ENCODE results near the gene ERI2.

ERI2 gene

GRCh38 chr16:20798364-20798763, 7.9 kb downstream of the ERI2 start:
- Histone ChIP-seq H3K9me3 (ENCODE audit: control insufficient read depth, insufficient read depth, low read length) (no peaks in the 10 kb centered on the region), H3K4me3 (ENCODE audit: low read length) (no peak overlapping the region), H3K27ac (ENCODE audit: low read length) (no peak overlapping the region), H3K27me3 (ENCODE audit: control insufficient read depth, insufficient read depth, low read length) (no peaks in the 10 kb centered on the region), H3K4me1 (ENCODE audit: control insufficient read depth, insufficient read depth, low read length) (no peaks in the 10 kb centered on the region), H3K36me3 (ENCODE audit: control insufficient read depth, insufficient read depth, low read length) (no peaks in the 10 kb centered on the region; the same call in 1 of the 2 replicates)
- WGBS (ENCODE audit: insufficient coverage, insufficient read length): no CpG with 5 or more reads among the region's 2 CpGs
- DNase-seq (ENCODE audit: low read depth, low spot score): no peak

- WGBS (ENCODE audit: insufficient coverage, insufficient read length): no CpG with 5 or more reads among the region's 5 CpGs
- Histone ChIP-seq H3K4me1 (ENCODE audit: control insufficient read depth, insufficient read depth, low read length) (no peaks in the 10 kb centered on the region; the same call in 1 of the 2 replicates), H3K27ac (ENCODE audit: low read length) (no peak overlapping the region), H3K36me3 (ENCODE audit: control insufficient read depth, insufficient read depth, low read length) (no peaks in the 10 kb centered on the region), H3K4me3 (ENCODE audit: low read length) (no peak overlapping the region), H3K27me3 (ENCODE audit: control insufficient read depth, insufficient read depth, low read length) (no peaks in the 10 kb centered on the region), H3K9me3 (ENCODE audit: control insufficient read depth, insufficient read depth, low read length) (no peaks in the 10 kb centered on the region)
- DNase-seq (ENCODE audit: low read depth, low spot score): no peak
Observed at GRCh38 chr16:20791923-20792612, 14.2 kb downstream of the ERI2 start.

GRCh38 chr16:20789130-20789529, 17.1 kb downstream of the ERI2 start:
- H3K4me1 ChIP-seq (ENCODE audit: control insufficient read depth, insufficient read depth, low read length): no peaks in the 10 kb centered on the region; the same call in 1 of the 2 replicates
- DNase-seq (ENCODE audit: low read depth, low spot score): no peak
- H3K9me3 ChIP-seq (ENCODE audit: control insufficient read depth, insufficient read depth, low read length): no peaks in the 10 kb centered on the region
- no peak overlapping the region for H3K4me3 ChIP-seq (ENCODE audit: low read length)
- no peaks in the 10 kb centered on the region for H3K27me3 ChIP-seq (ENCODE audit: control insufficient read depth, insufficient read depth, low read length)
- H3K36me3 ChIP-seq (ENCODE audit: control insufficient read depth, insufficient read depth, low read length): no peaks in the 10 kb centered on the region
- no peak overlapping the region for H3K27ac ChIP-seq (ENCODE audit: low read length)

- H3K36me3 ChIP-seq (ENCODE audit: control insufficient read depth, insufficient read depth, low read length): no peaks in the 10 kb centered on the region
- no peaks in the 10 kb centered on the region for H3K4me1 ChIP-seq (ENCODE audit: control insufficient read depth, insufficient read depth, low read length)
- no peaks in the 10 kb centered on the region for H3K27me3 ChIP-seq (ENCODE audit: control insufficient read depth, insufficient read depth, low read length)
- no peak overlapping the region for H3K27ac ChIP-seq (ENCODE audit: low read length)
- no peaks in the 10 kb centered on the region for H3K9me3 ChIP-seq (ENCODE audit: control insufficient read depth, insufficient read depth, low read length)
- no peak overlapping the region for H3K4me3 ChIP-seq (ENCODE audit: low read length)
- DNase-seq (ENCODE audit: low read depth, low spot score): no peak
Observed at GRCh38 chr16:20784204-20784603, 22.1 kb downstream of the ERI2 start.

GRCh38 chr16:20782470-20782869, 23.8 kb downstream of the ERI2 start:
- Histone ChIP-seq H3K4me1 (ENCODE audit: control insufficient read depth, insufficient read depth, low read length) (no peaks in the 10 kb centered on the region), H3K4me3 (ENCODE audit: low read length) (no peak overlapping the region), H3K27ac (ENCODE audit: low read length) (no peak overlapping the region), H3K27me3 (ENCODE audit: control insufficient read depth, insufficient read depth, low read length) (no peaks in the 10 kb centered on the region), H3K9me3 (ENCODE audit: control insufficient read depth, insufficient read depth, low read length) (no peaks in the 10 kb centered on the region), H3K36me3 (ENCODE audit: control insufficient read depth, insufficient read depth, low read length) (no peaks in the 10 kb centered on the region)
- DNase-seq (ENCODE audit: low read depth, low spot score): no peak
- no CpG with 5 or more reads among the region's 2 CpGs for WGBS (ENCODE audit: insufficient coverage, insufficient read length)

GRCh38 chr16:20781697-20782096, 24.6 kb downstream of the ERI2 start:
- no peak for DNase-seq (ENCODE audit: low read depth, low spot score)
- Histone ChIP-seq H3K27ac (ENCODE audit: low read length) (no peak overlapping the region), H3K9me3 (ENCODE audit: control insufficient read depth, insufficient read depth, low read length) (no peaks in the 10 kb centered on the region), H3K4me1 (ENCODE audit: control insufficient read depth, insufficient read depth, low read length) (no peaks in the 10 kb centered on the region), H3K27me3 (ENCODE audit: control insufficient read depth, insufficient read depth, low read length) (no peaks in the 10 kb centered on the region), H3K36me3 (ENCODE audit: control insufficient read depth, insufficient read depth, low read length) (no peaks in the 10 kb centered on the region), H3K4me3 (ENCODE audit: low read length) (no peak overlapping the region)
- WGBS (ENCODE audit: insufficient coverage, insufficient read length): no CpG with 5 or more reads among the region's 1 CpG

- WGBS (ENCODE audit: insufficient coverage, insufficient read length): no CpG with 5 or more reads among the region's 7 CpGs
Observed at GRCh38 chr16:20774703-20775362, 31.4 kb downstream of the ERI2 start.

GRCh38 chr16:20773679-20774078, 32.6 kb downstream of the ERI2 start:
- Histone ChIP-seq H3K36me3 (ENCODE audit: control insufficient read depth, insufficient read depth, low read length) (no peaks in the 10 kb centered on the region), H3K4me3 (ENCODE audit: low read length) (no peak overlapping the region), H3K9me3 (ENCODE audit: control insufficient read depth, insufficient read depth, low read length) (no peaks in the 10 kb centered on the region), H3K4me1 (ENCODE audit: control insufficient read depth, insufficient read depth, low read length) (no peaks in the 10 kb centered on the region), H3K27me3 (ENCODE audit: control insufficient read depth, insufficient read depth, low read length) (no peaks in the 10 kb centered on the region), H3K27ac (ENCODE audit: low read length) (no peak overlapping the region)
- no peak for DNase-seq (ENCODE audit: low read depth, low spot score)
- WGBS (ENCODE audit: insufficient coverage, insufficient read length): no CpG with 5 or more reads among the region's 3 CpGs

More at GRCh38 chr16:20774703-20775362, 31.4 kb downstream of the ERI2 start:
- Histone ChIP-seq H3K36me3 (ENCODE audit: control insufficient read depth, insufficient read depth, low read length) (no peaks in the 10 kb centered on the region), H3K27me3 (ENCODE audit: control insufficient read depth, insufficient read depth, low read length) (no peaks in the 10 kb centered on the region), H3K27ac (ENCODE audit: low read length) (no peak overlapping the region), H3K9me3 (ENCODE audit: control insufficient read depth, insufficient read depth, low read length) (no peaks in the 10 kb centered on the region), H3K4me1 (ENCODE audit: control insufficient read depth, insufficient read depth, low read length) (no peaks in the 10 kb centered on the region), H3K4me3 (ENCODE audit: low read length) (no peak overlapping the region)
- peak; percentile 61 for DNase-seq (ENCODE audit: low read depth, low spot score)

- DNase-seq (ENCODE audit: low read depth, low spot score): no peak
- Histone ChIP-seq H3K27ac (ENCODE audit: low read length) (no peak overlapping the region), H3K9me3 (ENCODE audit: control insufficient read depth, insufficient read depth, low read length) (no peaks in the 10 kb centered on the region), H3K4me1 (ENCODE audit: control insufficient read depth, insufficient read depth, low read length) (no peaks in the 10 kb centered on the region), H3K36me3 (ENCODE audit: control insufficient read depth, insufficient read depth, low read length) (no peaks in the 10 kb centered on the region), H3K4me3 (ENCODE audit: low read length) (no peak overlapping the region), H3K27me3 (ENCODE audit: control insufficient read depth, insufficient read depth, low read length) (no peaks in the 10 kb centered on the region)
- no CpG with 5 or more reads among the region's 1 CpG for WGBS (ENCODE audit: insufficient coverage, insufficient read length)
Observed at GRCh38 chr16:20768818-20769217, 37.5 kb downstream of the ERI2 start.

GRCh38 chr16:20768121-20768520, 38.2 kb downstream of the ERI2 start:
- no CpG with 5 or more reads among the region's 1 CpG for WGBS (ENCODE audit: insufficient coverage, insufficient read length)
- Histone ChIP-seq H3K27me3 (ENCODE audit: control insufficient read depth, insufficient read depth, low read length) (no peaks in the 10 kb centered on the region), H3K36me3 (ENCODE audit: control insufficient read depth, insufficient read depth, low read length) (no peaks in the 10 kb centered on the region), H3K9me3 (ENCODE audit: control insufficient read depth, insufficient read depth, low read length) (no peaks in the 10 kb centered on the region), H3K4me3 (ENCODE audit: low read length) (no peak overlapping the region), H3K27ac (ENCODE audit: low read length) (no peak overlapping the region), H3K4me1 (ENCODE audit: control insufficient read depth, insufficient read depth, low read length) (no peaks in the 10 kb centered on the region)
- DNase-seq (ENCODE audit: low read depth, low spot score): no peak

- no peaks in the 10 kb centered on the region for H3K4me1 ChIP-seq (ENCODE audit: control insufficient read depth, insufficient read depth, low read length)
- no peak overlapping the region for H3K27ac ChIP-seq (ENCODE audit: low read length)
- no peaks in the 10 kb centered on the region for H3K27me3 ChIP-seq (ENCODE audit: control insufficient read depth, insufficient read depth, low read length)
- no peak overlapping the region for H3K4me3 ChIP-seq (ENCODE audit: low read length)
- no peak for DNase-seq (ENCODE audit: low read depth, low spot score)
- H3K36me3 ChIP-seq (ENCODE audit: control insufficient read depth, insufficient read depth, low read length): no peaks in the 10 kb centered on the region
- no peaks in the 10 kb centered on the region for H3K9me3 ChIP-seq (ENCODE audit: control insufficient read depth, insufficient read depth, low read length)
Observed at GRCh38 chr16:20767577-20767976, 38.7 kb downstream of the ERI2 start.

Data from iPS DF 6.9 (cell line).